Natural killer cell (primary cell): ENCODE data around the gene DPCD. TPM values are rescaled to one million over a fixed set of nuclear protein-coding genes. Genes with fewer than 3 reads are reported as not detected.

Source experiments
- ATAC-seq, 3 donors: fragments of 150-1000 bp in 2 of 3; fragments of 200-7000 bp in 1 of 3; cut with Tn5 transposase; 1 replicate in 1 of 3; 2 replicates in 2 of 3; pipeline ENCODE4 v1.10.0; 2021; ENCODE audit warnings: mild to moderate bottlenecking in 2 of 3, moderate library complexity in 2 of 3
- DNase-seq, 2 donors: peaks; one replicate each; pipeline versions ENCODE4 v3.0.0 to v3.0.0-alpha.2; 2013 to 2021; ENCODE audit warnings: mixed read lengths in 1 of 2
- H3K27ac ChIP-seq: one replicate; pipeline ENCODE4 v1.5.1; 2013; ENCODE audit warnings: mild to moderate bottlenecking, low read length
- H3K27me3 ChIP-seq: one replicate; pipeline ENCODE4 v1.6.1; 2013; ENCODE audit warnings: low read length; ENCODE audit not compliant: control insufficient read depth, insufficient read depth
- H3K36me3 ChIP-seq: one replicate; pipeline ENCODE4 v1.6.1; 2013; ENCODE audit warnings: low read length; ENCODE audit not compliant: control insufficient read depth, insufficient read depth
- H3K4me1 ChIP-seq: one replicate; pipeline ENCODE4 v1.6.1; 2013; ENCODE audit warnings: low read length; ENCODE audit not compliant: control insufficient read depth, insufficient read depth
- H3K4me3 ChIP-seq: one replicate; pipeline ENCODE4 v1.5.1; 2013; ENCODE audit warnings: low read length
- H3K9me3 ChIP-seq: one replicate; pipeline ENCODE4 v1.6.1; 2013; ENCODE audit warnings: low read length; ENCODE audit not compliant: control insufficient read depth, insufficient read depth
- H3K27ac Mint-ChIP-seq, 2 donors: one replicate each; pipeline ENCODE4 v1.8.0; 2022; ENCODE audit warnings: mild to moderate bottlenecking in 2 of 2, mixed read lengths in 2 of 2, moderate library complexity in 1 of 2
- H3K27me3 Mint-ChIP-seq, 2 donors: one replicate each; pipeline ENCODE4 v1.8.0; 2022; ENCODE audit warnings: low read depth in 2 of 2, mixed read lengths in 2 of 2
- H3K36me3 Mint-ChIP-seq: one replicate; pipeline ENCODE4 v1.8.0; 2022; ENCODE audit warnings: mixed read lengths
- H3K4me1 Mint-ChIP-seq, 2 donors: one replicate each; pipeline ENCODE4 v1.8.0; 2022; ENCODE audit warnings: mixed read lengths in 2 of 2
- H3K4me3 Mint-ChIP-seq: one replicate; pipeline ENCODE4 v1.8.0; 2022; ENCODE audit warnings: mild to moderate bottlenecking, moderate library complexity, mixed read lengths
- H3K9me3 Mint-ChIP-seq, 2 donors: one replicate each; pipeline ENCODE4 v1.8.0; 2022; ENCODE audit warnings: mixed read lengths in 2 of 2
- CTCF ChIP-seq: fragments of 200-600 bp; IDR thresholded peaks from one replicate; pipeline ENCODE4 v1.8.0; 2022; ENCODE audit warnings: antibody characterized with exemption
- WGBS: methylation state at CpG from one replicate; pipeline ENCODE4 v1.1.7; 2013; ENCODE audit warnings: missing lambda C conversion rate; ENCODE audit not compliant: insufficient coverage; 5-methylcytosine and 5-hydroxymethylcytosine counted together
- intact Hi-C: fragments of 100-400 bp; cut with micrococcal nuclease; formaldehyde crosslinking; loops from one replicate; pipeline ENCODE4 v1.14.2; 2022
- total RNA-seq, 4 donors: library from RNA; stranded (reverse); fragments of 120-200 nt in 1 of 4; gene quantifications; one replicate each; pipeline versions ENCODE4 v1.2.3 to v1.2.4, GENCODE V29; 2013 to 2022

The DPCD gene
- total RNA-seq, result 1 to 10 TPM in 1 of 3 donors, under 1 TPM in 2; 0.72 to 1.0 (median 0.83) TPM
- 2.2 TPM for total RNA-seq (2013)

- H3K4me1 ChIP-seq, result peaks cover 19% of the 10 kb centered on the region
- TF ChIP-seq CTCF, result no peak
- H3K27ac ChIP-seq, result peak within 1 kb of the TSS; percentile 68
- H3K27me3 ChIP-seq, result no peaks in the 10 kb centered on the region
- H3K27me3 Mint-ChIP-seq, result no peaks in the 10 kb centered on the region
- ATAC-seq, result peak; percentile 92 to 99 (median 97)
- peaks cover 13 to 36% of the 10 kb centered on the region in 2 donors for H3K4me1 Mint-ChIP-seq
- peaks cover 9% of the 10 kb centered on the region for H3K36me3 ChIP-seq
- peak; percentile 90 to 94 for DNase-seq
- H3K9me3 Mint-ChIP-seq, result no peaks in the 10 kb centered on the region
- H3K4me3 ChIP-seq, result peak within 1 kb of the TSS; percentile 94
- no peaks in the 10 kb centered on the region for H3K9me3 ChIP-seq
- 1% methylated on average over 49 of the region's 50 CpGs for WGBS
- intact Hi-C loops, result loop anchor here (5.0 kb wide), 1 partner anchor 236 kb away; the partner anchor contains the start of gene BTRC
- no peaks in the 10 kb centered on the region for H3K36me3 Mint-ChIP-seq
- H3K27ac Mint-ChIP-seq, result peak within 1 kb of the TSS; percentile 75 to 93
- H3K4me3 Mint-ChIP-seq, result peak within 1 kb of the TSS; percentile 92
Measured at GRCh38 chr10:101587725-101588653, at the start of gene DPCD, which contains the start of gene POLL. TSS of gene DPCD (plus strand) at chr10:101588321. CDS start at chr10:101588337, 16 bp downstream. TSS of gene POLL (minus strand) at chr10:101588257. CDS start at chr10:101587360, 897 bp downstream.

- no peaks in the 10 kb centered on the region for H3K27me3 Mint-ChIP-seq
- Histone ChIP-seq H3K27me3 (no peaks in the 10 kb centered on the region), H3K27ac (no peak overlapping the region), H3K36me3 (peaks cover 10% of the 10 kb centered on the region), H3K9me3 (no peaks in the 10 kb centered on the region), H3K4me3 (no peak overlapping the region), H3K4me1 (no peaks in the 10 kb centered on the region)
- no peak for TF ChIP-seq CTCF
- H3K27ac Mint-ChIP-seq, result no peak overlapping the region
- ATAC-seq (no peak), DNase-seq (no peak)
- H3K36me3 Mint-ChIP-seq, result peaks cover 16% of the 10 kb centered on the region
- H3K9me3 Mint-ChIP-seq, result no peaks in the 10 kb centered on the region
- WGBS, result 100% methylated on average over 2 of the region's 2 CpGs
- H3K4me1 Mint-ChIP-seq, result peaks cover 0 to 8% of the 10 kb centered on the region in 2 donors
- no peak overlapping the region for H3K4me3 Mint-ChIP-seq
- intact Hi-C loops, result no loop called here
Measured at GRCh38 chr10:101538446-101538845, 49.7 kb upstream of the DPCD start.

GRCh38 chr10:101545898-101546297 lies 42.2 kb upstream of the DPCD start:
- H3K4me3 Mint-ChIP-seq, result no peak overlapping the region
- no peaks in the 10 kb centered on the region for H3K4me1 Mint-ChIP-seq
- H3K4me1 ChIP-seq, result no peaks in the 10 kb centered on the region
- peaks cover 2% of the 10 kb centered on the region for H3K36me3 Mint-ChIP-seq
- no peaks in the 10 kb centered on the region for H3K9me3 Mint-ChIP-seq
- DNase-seq (no peak), ATAC-seq (no peak)
- H3K27ac Mint-ChIP-seq, result no peak overlapping the region
- peaks cover 9% of the 10 kb centered on the region for H3K36me3 ChIP-seq
- no peaks in the 10 kb centered on the region for H3K27me3 ChIP-seq
- no peaks in the 10 kb centered on the region for H3K27me3 Mint-ChIP-seq
- no peak overlapping the region for H3K27ac ChIP-seq
- intact Hi-C loops, result no loop called here
- no peak for TF ChIP-seq CTCF
- H3K4me3 ChIP-seq, result no peak overlapping the region
- H3K9me3 ChIP-seq, result no peaks in the 10 kb centered on the region
